ENCODE data around the gene ASTL.

Gene ASTL

DNA sequence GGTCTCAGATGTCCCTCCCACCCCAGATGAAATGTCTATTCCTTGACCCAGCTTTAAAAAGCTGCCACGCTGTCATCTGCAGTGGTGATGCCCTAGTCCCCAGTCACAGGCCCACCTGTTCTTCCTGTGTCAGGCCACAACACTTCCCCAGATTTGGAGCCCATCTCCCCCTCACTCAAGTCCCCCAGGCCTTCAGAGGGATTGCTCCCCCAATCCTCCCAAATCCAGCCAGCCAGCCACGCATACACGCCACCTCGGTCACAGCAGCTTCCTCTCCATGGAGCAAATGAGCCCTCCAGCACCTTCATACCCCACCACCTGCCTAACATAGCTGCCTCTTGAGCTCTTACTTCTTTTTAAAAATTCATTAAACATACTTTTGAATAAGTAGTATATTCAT, 7.8 kb downstream of the ASTL start:
- no peak for DNase-seq (ENCODE audit: low read depth in 4 of 4, low spot score in 1 of 4)

DNA sequence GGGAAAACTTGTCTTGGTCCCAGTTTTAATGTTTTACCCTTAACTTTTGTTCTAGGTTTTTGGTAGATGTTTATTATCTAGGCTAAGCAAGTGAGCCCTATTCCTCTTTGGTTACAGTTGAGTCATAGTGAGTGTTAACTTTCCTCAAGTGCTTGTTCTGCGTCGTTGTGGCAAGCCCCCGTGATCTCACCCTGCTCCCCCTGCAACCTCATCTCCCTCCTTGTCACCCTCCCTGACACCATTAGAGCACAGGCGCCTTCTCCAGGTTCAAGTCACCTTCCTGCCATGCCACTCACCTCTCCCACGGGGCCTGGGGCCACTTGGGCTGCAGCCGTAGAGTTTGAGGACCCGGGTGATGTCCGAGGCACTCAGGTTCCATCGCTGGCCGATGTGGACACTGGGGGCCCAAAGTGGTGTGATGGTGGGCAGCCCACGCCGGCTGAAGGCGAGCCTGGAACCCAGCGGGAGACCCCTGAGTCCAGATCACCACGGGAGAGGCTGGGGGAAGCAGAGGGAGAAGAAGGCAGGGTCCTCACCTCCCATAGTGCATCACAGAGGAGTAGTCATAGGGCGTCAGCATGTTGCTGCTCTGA, 8.7 kb downstream of the ASTL start:
- DNase-seq (ENCODE audit: low read depth in 4 of 4, low spot score in 1 of 4), result no peak

DNA sequence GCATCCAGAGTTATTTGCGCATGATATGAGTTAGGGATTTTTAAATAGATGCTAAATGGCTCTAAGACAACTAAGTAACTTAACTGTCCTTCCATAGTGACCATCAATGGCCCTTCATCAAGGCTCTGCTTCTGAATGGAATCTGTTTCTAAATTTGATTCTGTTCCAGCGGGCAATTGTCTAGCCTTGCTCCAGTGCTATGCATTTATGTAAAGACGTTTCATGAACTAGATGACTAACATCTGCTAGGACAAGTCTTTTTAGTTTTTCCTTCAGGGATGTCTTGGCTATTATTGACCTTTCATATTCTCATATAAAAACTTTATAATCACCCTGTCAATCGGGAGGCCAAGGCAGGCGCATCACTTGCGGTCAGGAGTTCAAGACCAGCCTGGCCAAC, 9.8 kb downstream of the ASTL start:
- no peak for DNase-seq (ENCODE audit: low read depth in 4 of 4, low spot score in 1 of 4)

DNA sequence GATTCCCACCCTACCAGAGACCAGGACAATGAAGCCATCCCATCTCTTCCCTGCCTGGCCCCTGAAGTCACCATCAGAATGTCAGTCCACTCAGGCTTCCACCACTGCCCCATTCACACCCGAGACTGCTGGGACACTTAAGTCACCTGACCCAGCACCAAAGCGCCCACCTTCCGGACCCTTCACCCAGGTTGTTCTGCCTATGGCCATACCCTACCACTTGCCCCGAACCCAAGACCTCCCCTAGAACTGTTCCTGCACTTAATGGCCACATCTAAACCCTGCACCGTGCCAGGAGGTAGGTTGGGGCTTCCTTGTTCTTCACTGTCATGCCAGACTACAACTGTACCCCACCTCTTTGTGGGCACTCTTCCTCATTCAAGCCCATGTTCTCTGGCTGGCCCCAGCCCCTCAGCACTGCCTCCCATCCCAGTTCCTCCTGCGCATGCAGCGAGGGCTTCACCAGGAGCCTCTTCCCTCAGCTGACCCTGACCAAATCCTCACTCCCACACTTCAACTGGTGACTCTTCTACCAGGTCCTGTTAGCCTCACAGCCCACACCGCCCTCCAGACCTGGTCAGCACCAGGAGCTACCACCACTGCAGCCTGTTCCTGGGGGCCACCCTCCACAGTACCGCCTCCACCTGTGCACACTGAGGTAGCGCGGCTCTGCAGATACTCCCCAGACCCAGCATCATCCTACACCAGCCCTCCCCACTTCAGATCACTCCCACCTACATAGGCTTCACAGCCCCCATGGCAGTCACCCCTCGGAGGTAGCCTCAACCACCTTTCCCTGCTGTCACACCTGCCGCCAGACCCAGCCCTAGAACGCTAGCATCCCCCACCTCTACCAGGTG, 13.7 kb downstream of the ASTL start:
- DNase-seq (ENCODE audit: low read depth in 4 of 4, low spot score in 1 of 4), result no peak

DNA sequence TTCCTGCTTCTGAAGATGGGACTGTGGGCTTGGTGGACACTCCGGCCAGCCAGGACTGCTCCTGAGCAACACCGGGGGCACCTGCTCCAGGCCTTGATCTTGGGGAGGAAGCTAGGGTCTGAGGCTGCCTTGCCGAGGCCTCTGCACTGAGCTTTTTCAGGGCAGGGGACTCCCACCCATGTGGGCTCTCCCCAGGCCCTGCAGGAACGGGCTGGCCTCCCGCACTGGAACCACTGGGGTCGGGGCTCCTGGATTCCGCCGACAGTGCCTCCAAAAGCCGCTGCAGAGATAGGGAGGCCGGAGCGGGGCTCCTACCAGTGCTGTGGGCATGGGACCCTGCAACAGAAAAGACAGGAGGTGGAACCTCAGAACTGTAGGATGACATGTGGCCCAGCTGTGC, 14.4 kb downstream of the ASTL start:
- no peak for DNase-seq (ENCODE audit: low read depth in 4 of 4, low spot score in 1 of 4)

DNA sequence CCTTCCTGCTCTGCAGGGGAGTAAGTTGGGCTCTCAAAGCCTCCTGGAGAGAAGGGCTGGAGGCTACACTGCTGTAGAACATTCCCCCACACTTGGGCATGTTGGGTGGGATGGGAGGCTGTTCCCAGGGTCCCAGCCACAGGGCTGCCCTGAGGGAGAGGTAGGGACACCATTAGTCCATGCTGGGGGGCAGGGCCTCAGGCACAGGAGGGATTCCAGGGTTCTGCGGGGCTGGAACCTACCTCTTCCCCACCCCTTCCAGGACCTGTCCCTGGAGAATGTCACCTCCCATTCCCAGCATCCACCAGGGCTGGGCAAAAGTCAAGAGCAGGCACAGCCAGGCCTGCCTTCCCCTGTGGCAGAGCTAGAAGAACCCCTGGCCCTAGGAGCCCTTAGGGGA, 15.0 kb downstream of the ASTL start:
- no peak for DNase-seq (ENCODE audit: low read depth in 4 of 4, low spot score in 1 of 4)

DNA sequence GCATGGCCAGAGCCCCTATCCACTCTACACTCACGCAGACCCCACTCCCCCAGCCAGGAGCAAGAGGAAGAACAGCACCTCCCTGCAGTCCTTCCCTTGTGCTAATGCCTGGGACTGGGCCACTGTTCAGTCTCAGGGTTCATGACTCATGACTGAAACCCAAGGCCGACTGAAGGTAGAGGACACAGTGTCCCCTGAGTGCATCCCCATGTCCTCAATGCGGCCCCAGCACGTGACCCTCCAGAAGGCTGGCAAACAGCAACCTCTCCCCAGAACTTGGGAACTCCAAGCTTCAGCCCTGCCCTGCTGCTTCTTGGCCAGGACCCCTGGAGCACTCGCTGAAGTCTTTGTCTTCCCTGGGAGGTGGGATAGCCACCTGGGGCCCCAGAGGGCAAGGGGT, 15.9 kb downstream of the ASTL start:
- DNase-seq (ENCODE audit: low read depth in 4 of 4, low spot score in 1 of 4), result no peak

DNA sequence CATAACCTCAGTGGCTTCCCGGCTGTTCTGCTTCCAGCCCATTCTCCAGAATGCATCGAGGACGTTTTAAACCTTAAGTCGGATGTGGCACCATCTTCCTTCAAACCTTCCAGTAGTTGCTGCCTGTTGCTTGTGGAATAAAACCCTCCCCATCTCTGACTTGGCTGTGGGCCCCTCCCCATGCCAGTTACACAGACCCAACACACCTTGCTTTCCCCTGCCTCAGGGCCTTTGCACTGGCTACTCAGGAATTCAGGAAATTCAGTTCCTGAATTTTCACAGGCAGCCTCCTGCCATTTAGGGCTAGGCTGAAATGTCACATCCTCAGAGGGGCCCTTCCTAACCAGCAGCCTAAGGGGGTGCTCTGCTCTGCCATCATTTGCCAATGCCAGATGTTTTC, 16.9 kb downstream of the ASTL start:
- no peak for DNase-seq (ENCODE audit: low read depth in 4 of 4, low spot score in 1 of 4)

DNA sequence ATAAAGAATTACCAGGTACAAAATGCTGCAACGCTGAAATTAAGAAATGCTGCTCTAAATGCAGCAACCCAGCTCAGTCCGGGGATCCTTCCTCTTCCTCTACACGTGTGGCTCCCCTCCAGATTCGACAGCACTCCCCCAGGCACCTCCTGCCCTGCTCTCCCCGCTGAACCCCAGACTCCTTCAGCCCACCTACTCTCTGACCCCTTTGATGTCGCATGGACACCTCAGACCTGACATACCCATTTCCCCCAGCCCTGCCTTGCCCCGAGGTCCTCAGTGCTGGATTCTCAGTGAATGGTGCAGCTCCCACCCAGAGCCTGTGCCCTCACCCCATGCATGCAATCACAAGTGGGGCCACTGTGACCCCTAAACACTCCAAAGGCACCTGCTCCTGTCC, 17.3 kb downstream of the ASTL start:
- no peak for DNase-seq (ENCODE audit: low read depth in 4 of 4, low spot score in 1 of 4)

DNA sequence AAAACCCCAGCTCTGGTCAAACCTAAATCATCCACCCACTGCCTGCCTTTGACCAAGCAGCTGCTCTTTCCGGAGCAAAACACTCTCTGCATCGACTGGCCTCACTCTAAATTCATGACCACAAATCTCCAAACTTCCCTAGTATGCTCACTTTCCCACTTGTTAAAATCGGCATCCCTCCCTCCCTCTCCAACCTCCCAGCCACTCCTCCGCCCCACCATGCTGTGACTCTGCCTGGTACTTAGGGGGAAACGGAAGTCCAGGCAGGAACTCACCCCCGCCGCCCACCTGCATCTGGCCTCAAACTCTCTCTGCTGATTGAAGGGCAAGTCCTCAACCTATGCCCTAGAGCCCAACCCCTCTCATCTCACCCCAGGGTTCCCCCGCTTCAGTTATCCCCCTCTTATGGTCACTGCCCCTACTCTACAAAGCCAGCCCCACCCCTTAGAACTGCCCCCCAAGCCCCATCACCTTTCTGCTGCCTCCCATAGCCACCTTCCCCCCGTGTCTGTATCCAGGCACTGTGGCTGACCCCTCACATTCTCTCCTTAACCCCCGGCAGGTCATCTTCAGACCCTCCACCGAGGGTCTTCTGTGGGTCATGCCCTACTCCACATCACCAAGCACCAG, 18.1 kb downstream of the ASTL start:
- DNase-seq (ENCODE audit: low read depth in 4 of 4, low spot score in 1 of 4), result no peak

DNA sequence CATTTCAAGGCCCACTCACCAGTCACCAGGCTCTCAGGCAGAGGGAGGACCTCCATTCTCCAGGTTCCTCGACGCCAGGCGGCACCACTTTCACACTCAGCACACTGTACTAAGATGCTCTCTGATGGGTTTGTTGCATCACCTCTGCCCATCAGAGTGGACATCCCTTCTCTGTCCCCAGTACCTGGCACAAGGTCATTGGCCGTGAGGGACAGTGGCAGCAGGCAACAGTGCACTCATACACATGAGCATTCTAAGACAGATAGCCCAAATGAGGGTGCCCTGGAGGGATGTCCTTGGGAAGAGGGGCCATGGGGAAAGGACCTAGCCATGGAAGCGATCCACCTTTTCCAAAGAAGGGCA, 18.9 kb downstream of the ASTL start:
- no peak for DNase-seq (ENCODE audit: low read depth in 4 of 4, low spot score in 1 of 4)

DNA sequence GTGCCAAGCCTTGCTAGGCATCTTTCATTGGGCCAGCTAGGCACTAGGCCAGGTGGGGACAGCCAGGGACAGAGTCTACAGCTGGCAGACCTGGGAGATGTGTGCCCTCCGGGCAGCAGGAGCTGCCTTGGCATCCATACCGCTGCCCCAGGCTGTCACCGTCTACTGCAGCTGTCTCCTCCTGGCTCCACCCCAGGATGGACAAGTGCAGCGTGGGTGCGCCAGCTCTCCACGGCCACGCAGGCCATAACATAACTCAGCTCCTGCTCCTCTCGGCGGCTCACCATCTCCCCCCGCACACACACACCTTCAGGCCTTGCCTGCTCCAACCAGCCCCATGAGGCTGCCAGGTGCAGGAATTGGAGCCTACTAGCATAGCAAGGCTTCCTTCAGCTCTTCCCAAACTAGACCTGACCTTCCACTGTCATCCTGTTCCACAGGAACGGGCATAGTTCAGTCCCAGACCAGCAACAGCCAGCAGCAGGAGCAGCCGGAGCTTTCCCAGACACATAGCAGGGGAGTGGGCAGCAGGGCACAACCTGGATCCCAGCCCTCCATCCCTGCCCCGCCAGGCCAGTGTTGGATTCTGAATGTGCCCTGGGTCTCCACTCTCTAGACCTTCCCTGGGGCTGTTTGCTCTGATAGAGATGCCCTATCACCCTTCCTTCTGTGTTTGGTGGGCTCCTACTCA, 19.5 kb downstream of the ASTL start:
- no peak for DNase-seq (ENCODE audit: low read depth in 4 of 4, low spot score in 1 of 4)

DNA sequence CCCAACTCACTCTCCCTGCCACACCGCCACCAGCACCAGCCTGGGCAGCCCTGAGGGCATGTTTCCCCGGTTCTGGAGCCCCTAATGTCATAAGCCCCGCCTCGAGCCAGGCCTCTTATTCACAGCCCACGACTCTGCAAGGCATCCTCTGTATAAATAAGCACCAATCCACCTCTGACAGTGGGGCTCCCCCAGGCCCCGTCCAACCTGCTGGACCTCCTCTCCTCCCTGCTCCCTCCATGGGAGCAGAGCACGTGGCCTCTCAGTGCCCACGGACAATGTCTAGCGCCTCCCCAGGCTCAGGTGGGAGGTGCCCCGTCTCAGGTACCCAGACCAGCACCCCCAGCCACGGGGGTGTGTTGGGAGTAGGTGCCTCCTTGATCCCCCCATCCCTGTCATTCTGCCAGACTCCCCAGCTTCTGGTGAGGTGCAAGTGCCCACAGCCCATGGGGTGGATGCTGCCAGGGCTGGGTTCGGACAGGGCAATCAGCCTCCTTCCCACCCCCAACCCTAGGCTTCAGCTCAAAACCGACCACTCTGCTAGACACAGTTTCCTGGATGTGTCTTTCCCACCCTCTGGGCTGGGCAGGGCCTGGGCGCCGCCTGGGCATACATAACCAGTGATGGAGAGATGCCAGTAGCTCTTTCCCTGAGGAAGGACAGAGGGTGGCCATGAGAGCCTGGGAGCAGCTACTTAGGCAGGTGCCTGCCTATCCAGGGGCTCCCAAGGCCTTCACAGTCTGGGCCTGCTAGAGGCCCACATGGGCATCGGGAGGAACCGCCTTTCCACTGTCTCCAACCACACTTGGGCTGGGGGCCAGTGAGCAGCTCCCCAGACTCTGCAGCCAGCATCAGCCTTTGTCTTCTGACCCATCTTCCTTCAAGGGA, 20.4 kb downstream of the ASTL start:
- DNase-seq (ENCODE audit: low read depth in 4 of 4, low spot score in 1 of 4), result no peak

DNA sequence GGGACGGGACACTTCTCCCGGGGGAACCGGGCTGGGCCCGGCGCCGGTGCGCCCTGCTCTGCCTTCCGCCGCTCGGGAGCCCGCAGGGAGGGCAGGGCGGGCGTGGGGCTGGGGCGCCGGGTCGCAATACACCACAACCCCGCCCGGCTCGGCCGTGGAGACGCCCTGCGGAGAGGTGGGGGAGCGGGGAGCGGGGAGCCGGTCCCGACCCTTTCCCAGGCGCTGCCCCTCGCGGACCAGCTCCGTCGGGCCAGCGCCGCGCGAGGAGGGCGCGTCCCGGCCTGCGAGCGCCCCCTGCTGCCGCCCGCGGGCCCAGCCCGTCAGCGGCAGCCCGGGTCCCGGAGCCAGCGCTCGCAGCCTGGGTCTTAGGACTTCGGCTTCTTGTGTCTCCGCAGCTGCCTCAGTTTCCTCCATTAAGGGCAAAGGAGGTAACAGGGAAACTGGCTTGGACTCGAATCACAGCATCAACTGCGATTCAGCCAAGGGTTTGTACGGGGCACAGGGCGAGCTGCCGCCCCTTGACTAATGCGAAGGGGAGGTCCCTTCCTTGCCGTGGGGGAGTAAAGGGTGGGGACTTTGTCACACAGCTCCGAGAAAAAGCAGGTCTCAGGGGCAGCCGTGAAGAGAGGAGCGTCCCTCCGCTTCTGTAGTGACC, 21.3 kb downstream of the ASTL start:
- DNase-seq (ENCODE audit: low read depth in 4 of 4, low spot score in 1 of 4), result peak; percentile 36 to 54 (median 44)

DNA sequence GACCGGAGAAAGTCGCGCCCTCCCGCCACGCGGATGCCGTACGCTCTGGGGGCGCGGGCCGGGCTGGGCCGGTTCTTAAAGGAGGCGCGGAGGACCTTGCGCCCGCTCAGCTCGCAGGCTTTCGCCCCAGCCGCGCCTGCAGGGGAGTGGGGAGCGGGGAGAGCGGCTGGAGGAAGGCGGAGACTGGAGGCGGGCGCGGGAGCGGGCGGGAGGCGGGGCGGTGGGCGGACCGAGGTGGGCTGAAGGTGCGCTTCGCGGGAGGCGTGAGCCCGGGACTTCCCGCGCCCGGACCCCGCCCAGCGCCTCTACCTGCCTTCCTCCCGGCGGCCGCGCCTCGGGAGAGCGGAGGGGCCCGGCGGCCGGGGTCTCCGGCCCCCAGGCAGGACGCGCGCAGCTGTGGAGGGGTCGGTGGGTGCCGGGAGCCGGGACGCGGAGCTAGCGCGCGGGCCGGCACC, 21.9 kb downstream of the ASTL start, which contains the start of gene ADRA2B:
Gene ADRA2B (minus strand): TSS at position 148 of the 455 bp plus-strand sequence. CDS start 422 bp downstream, outside the sequence.
- peak; percentile 38 to 77 (median 56) for DNase-seq (ENCODE audit: low read depth in 4 of 4, low spot score in 1 of 4)

DNA sequence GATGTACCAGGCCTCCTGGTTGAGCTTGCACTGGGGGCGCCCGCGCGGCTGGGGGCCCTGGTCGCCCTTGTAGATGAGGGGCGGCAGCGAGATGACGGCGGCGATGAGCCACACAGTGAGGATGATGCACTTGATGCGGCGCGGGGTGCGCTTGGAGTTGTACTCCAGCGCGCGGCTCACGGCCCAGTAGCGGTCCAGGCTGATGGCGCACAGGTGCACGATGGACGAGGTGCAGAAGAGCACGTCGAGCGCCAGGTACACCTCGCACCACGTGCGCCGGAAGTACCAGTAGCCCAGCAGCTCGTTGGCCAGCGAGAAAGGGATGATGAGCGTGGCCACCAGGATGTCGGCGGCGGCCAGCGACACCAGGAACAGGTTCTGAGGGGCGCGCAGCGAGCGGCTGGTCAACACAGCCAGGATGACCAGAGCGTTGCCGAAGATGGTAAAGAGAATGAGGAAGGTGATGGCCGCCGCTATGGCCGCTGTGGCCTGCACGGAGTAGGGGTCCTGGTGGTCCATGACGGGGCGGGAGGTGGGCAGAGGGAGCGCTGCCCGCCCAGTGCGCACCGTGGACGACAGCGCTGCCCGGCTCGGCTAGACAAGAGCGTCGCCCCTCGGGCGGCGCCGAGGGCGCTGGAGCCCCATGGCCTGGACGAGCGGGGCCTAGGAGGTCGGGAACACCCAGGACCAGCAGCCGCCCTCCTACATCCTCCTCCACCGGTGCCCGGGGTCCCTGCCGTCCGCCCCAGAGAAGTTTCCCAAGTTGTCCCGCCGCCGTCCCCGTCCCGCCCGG, 22.5 kb downstream of the ASTL start:
- DNase-seq (ENCODE audit: low read depth in 4 of 4, low spot score in 1 of 4), result no peak

DNA sequence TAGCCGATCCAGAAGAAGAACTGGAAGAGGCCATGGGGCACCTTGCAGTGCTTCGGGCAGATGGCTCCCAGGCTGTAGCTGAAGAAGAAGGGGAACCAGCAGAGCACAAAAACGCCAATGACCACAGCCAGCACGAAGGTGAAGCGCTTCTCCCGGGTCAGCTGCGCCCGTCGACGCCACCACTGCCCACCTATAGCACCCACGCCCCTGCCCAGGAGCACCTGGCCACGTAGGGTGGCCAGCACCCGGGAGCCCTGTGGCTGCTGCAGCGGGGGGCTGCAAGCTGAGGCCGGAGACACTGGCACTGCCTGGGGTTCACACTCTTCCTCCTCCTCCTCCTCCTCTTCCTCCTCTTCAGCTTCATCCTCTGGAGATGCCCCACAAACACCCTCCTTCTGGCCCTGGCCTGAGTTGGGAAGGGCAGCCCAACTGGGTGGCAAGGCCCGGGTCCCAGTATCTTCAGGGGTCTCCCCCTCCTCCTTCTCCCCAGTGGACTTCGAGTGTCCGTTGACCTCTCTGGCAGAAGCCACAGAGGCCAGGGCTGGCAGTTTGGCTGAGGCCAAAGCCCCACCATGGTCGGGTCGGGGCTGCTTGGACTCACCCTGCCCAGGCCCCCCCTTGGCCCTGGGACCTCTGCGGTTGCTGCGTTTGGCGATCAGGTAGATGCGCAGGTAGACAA, 23.3 kb downstream of the ASTL start:
- DNase-seq (ENCODE audit: low read depth in 4 of 4, low spot score in 1 of 4), result no peak

DNA sequence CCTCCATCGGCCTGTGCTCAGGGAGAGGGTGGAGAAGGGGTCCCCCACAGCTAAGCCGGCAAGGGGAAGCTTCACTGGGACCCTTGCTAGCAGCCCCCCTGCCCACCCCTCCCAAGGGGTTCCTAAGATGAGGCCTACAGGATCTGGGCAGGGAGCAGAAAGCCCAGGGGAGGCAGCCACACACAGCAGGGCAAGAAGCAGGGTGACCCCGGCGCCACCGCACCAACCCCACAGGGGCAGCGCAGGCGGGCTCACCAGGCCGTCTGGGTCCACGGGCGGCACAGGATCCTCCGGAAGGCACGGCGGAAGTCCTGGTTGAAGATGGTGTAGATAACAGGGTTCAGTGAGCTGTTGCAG, 23.8 kb downstream of the ASTL start:
- no peak for DNase-seq (ENCODE audit: low read depth in 4 of 4, low spot score in 1 of 4)

DNA sequence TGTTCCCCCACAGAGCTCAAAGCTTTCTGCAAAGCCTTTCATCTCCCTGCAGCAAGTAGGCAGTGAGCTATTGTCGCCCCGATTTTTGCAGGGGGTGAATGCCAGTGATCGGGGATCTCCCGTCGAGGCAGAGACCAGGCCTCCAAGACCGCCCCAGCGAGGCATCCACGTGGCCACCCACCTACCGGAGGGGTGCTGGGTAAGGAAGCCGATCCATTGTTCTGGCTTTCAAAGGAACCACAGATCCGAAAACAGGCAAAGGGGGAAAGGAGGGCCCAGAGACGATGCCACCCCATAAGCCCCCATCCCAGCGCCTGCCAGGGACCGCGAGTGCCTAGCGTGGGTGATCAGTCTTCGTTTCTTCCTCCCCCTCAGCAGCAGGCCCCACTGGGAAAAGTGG, 24.4 kb downstream of the ASTL start:
- DNase-seq (ENCODE audit: low read depth in 4 of 4, low spot score in 1 of 4), result no peak

All from stimulated activated CD4-positive, alpha-beta T cell treated with anti-CD3 and anti-CD28 coated beads, Interleukin-1b, Interleukin-23, amount 100 ng/mL, for 24 hours (primary cell).